Hepatocyte (in vitro differentiated cells): ENCODE data around the gene IL2RA.

ENCODE experiments used
- EZH2phosphoT487 ChIP-seq: fragments of 200-600 bp; sonication (generic); IDR thresholded peaks from one replicate; pipeline ENCODE4 v1.6.1; 2018; ENCODE audit warnings: antibody characterized with exemption, mild to moderate bottlenecking, low read depth, moderate library complexity; ENCODE audit not compliant: unreplicated experiment, severe bottlenecking
- TF ChIP-seq, protein P1 (sequence below): fragments of 200-600 bp; sonication (generic); IDR thresholded peaks from 2 replicates; pipeline ENCODE4 v1.5.1; 2016; ENCODE audit warnings: antibody characterized with exemption, mild to moderate bottlenecking; ENCODE audit not compliant: poor library complexity

DNA sequence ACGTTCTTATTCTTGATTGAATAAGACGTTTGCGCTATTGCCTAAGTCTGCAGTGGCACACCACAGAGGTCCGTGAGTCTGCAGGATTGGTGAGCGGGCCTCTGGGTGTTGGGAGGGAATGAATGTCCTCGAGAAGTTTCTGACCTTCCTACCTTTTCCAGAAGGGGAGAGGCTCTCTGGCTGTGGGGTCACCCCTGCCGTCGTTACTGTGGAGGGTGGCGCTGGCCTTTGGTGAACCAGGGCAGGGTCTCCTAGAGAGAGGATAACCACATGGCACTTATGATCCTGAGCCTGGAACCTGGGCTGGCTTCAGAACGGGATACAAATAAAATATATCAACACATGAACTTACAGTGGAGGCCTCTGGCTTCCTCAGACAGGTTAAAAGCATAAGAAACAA, 98.6 kb downstream of the IL2RA start:
- TF ChIP-seq EZH2phosphoT487 = no peak
- TF ChIP-seq, protein P1, sequence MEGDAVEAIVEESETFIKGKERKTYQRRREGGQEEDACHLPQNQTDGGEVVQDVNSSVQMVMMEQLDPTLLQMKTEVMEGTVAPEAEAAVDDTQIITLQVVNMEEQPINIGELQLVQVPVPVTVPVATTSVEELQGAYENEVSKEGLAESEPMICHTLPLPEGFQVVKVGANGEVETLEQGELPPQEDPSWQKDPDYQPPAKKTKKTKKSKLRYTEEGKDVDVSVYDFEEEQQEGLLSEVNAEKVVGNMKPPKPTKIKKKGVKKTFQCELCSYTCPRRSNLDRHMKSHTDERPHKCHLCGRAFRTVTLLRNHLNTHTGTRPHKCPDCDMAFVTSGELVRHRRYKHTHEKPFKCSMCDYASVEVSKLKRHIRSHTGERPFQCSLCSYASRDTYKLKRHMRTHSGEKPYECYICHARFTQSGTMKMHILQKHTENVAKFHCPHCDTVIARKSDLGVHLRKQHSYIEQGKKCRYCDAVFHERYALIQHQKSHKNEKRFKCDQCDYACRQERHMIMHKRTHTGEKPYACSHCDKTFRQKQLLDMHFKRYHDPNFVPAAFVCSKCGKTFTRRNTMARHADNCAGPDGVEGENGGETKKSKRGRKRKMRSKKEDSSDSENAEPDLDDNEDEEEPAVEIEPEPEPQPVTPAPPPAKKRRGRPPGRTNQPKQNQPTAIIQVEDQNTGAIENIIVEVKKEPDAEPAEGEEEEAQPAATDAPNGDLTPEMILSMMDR = no peak
